Keratinocyte (primary cell): ENCODE results near the gene OTOP2. TPM values are rescaled to one million over a fixed set of nuclear protein-coding genes. Genes with fewer than 3 reads are reported as not detected.

Experiments
- DNase-seq: peaks from one replicate; pipeline ENCODE4 v3.0.0-alpha.2; 2011; ENCODE audit warnings: low read depth, missing footprints, low spot score
- FAIRE-seq: peaks from 2 replicates; lab custom pipeline; 2011; peaks lifted over from hg19 to GRCh38; lab: Jason Lieb, UNC
- H2AFZ ChIP-seq: 2 replicates; pipeline ENCODE4 v1.6.0; 2012; ENCODE audit warnings: low read length, control low read depth, inconsistent platforms; ENCODE audit not compliant: control insufficient read depth
- H3K27ac ChIP-seq: 2 replicates; pipeline ENCODE4 v1.5.1; 2011; ENCODE audit warnings: low read length; ENCODE audit not compliant: control insufficient read depth, insufficient read depth
- H3K27me3 ChIP-seq: 3 replicates; pipeline ENCODE4 v1.6.0; 2011; ENCODE audit warnings: low read length; ENCODE audit not compliant: control insufficient read depth, insufficient read depth; ENCODE audit errors: extremely low read depth
- H3K36me3 ChIP-seq, 2 experiments: 2 replicates in 1 of 2; 3 replicates in 1 of 2; pipeline ENCODE4 v1.5.1; 2011; ENCODE audit warnings: low read length in 2 of 2, mild to moderate bottlenecking in 1 of 2; ENCODE audit not compliant: control insufficient read depth in 2 of 2, insufficient read depth in 2 of 2; ENCODE audit errors: extremely low read depth in 1 of 2
- H3K4me1 ChIP-seq: 3 replicates; pipeline ENCODE4 v1.5.1; 2011; ENCODE audit warnings: low read length; ENCODE audit not compliant: control insufficient read depth, insufficient read depth; ENCODE audit errors: extremely low read depth
- H3K4me2 ChIP-seq: 3 replicates; pipeline ENCODE4 v1.6.0; 2011; ENCODE audit warnings: low read depth, low read length; ENCODE audit not compliant: control insufficient read depth, insufficient read depth; ENCODE audit errors: extremely low read depth
- H3K4me3 ChIP-seq, 3 experiments: fragments of 200-600 bp in 1 of 3; sonication (generic) in 1 of 3; 2 replicates in 2 of 3; 3 replicates in 1 of 3; pipeline ENCODE4 v1.5.1; 2011 to 2016; ENCODE audit warnings: low read length in 3 of 3, mild to moderate bottlenecking in 3 of 3, control low read depth in 2 of 3, inconsistent platforms in 1 of 3, low read depth in 1 of 3, mixed read lengths in 1 of 3, mixed run types in 1 of 3, moderate library complexity in 1 of 3; ENCODE audit not compliant: control insufficient read depth in 2 of 3, insufficient read depth in 2 of 3; ENCODE audit errors: extremely low read depth in 1 of 3
- H3K79me2 ChIP-seq: 2 replicates; pipeline ENCODE4 v1.6.0; 2012; ENCODE audit warnings: low read length; ENCODE audit not compliant: control insufficient read depth, insufficient read depth
- H3K9ac ChIP-seq: 3 replicates; pipeline ENCODE4 v1.6.0; 2011; ENCODE audit warnings: low read length; ENCODE audit not compliant: control insufficient read depth, insufficient read depth; ENCODE audit errors: extremely low read depth
- H3K9me1 ChIP-seq: 3 replicates; pipeline ENCODE4 v1.6.0; 2011; ENCODE audit warnings: low read length; ENCODE audit not compliant: control insufficient read depth, insufficient read depth; ENCODE audit errors: extremely low read depth
- H3K9me3 ChIP-seq: 2 replicates; pipeline ENCODE4 v1.5.1; 2012; ENCODE audit warnings: low read depth, low read length; ENCODE audit not compliant: control insufficient read depth
- H4K20me1 ChIP-seq: 3 replicates; pipeline ENCODE4 v1.6.0; 2011; ENCODE audit warnings: low read length; ENCODE audit not compliant: control insufficient read depth, insufficient read depth; ENCODE audit errors: extremely low read depth
- EZH2 ChIP-seq: IDR thresholded peaks from one replicate; pipeline ENCODE4 v1.6.1; 2012; ENCODE audit warnings: inconsistent platforms, mild to moderate bottlenecking, low read length, moderate library complexity
- dilution Hi-C: fragments of 300-500 bp; cut with MboI; formaldehyde crosslinking; loops from one replicate; pipeline ENCODE4 v1.7.0; 2020; ENCODE audit warnings: low sequenced_read_pairs; ENCODE audit not compliant: extremely low pct_ligation_motif_present
- polyA plus RNA-seq, 5 experiments: library from polyadenylated mRNA; depleted of rRNA in 3 of 5; stranded (reverse) in 3 of 5; stranded (forward) in 1 of 5; unstranded in 1 of 5; fragments of >200 nt; gene quantifications; 1 replicate in 1 of 5; 2 replicates in 3 of 5; 3 replicates in 1 of 5; pipeline versions ENCODE4 v1.2.1 to v1.2.3, GENCODE V29; 2011 to 2012; ENCODE audit warnings: missing spikeins in 2 of 5, low read depth in 1 of 5, low replicate concordance in 1 of 5
- TF ChIP-seq, protein P1 (sequence below), 3 experiments: IDR thresholded peaks in 1 of 3; conservative IDR thresholded peaks in 1 of 3; optimal IDR thresholded peaks in 1 of 3; 2 replicates in 2 of 3; 3 replicates in 1 of 3; pipeline versions ENCODE3 to v1.5.1; 2011; ENCODE audit warnings: low read length in 3 of 3, mild to moderate bottlenecking in 3 of 3, moderate library complexity in 2 of 3, control low read depth in 1 of 3, inconsistent platforms in 1 of 3; ENCODE audit not compliant: insufficient read depth in 2 of 3; ENCODE audit errors: extremely low read depth in 1 of 3

The OTOP2 gene
- polyA plus RNA-seq, 1 donor (not counting 4 experiments of a cell fraction or from before 2014, with no cell fraction given): not detected

DNA sequence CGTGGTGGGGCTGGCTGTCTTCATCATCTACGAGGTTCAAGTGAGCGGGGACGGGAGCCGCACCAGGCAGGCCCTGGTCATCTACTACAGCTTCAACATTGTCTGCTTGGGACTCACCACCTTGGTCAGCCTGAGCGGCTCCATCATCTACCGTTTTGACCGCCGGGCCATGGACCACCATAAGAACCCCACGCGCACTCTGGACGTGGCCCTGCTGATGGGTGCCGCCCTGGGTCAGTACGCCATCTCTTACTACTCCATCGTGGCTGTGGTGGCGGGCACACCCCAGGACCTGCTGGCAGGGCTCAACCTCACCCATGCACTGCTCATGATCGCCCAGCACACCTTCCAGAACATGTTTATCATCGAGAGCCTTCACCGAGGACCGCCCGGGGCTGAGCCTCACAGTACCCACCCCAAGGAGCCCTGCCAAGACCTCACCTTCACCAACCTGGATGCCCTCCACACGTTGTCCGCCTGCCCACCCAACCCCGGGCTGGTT is 6.5 kb downstream of the OTOP2 start:
- Histone ChIP-seq H3K4me3 (no peak overlapping the region), H3K36me3 (no peaks in the 10 kb centered on the region), H4K20me1 (no peaks in the 10 kb centered on the region), H2AFZ (no peak overlapping the region), H3K79me2 (no peaks in the 10 kb centered on the region), H3K4me2 (no peak overlapping the region), H3K4me1 (no peaks in the 10 kb centered on the region), H3K27me3 (peaks cover 36% of the 10 kb centered on the region), H3K9me3 (no peaks in the 10 kb centered on the region), H3K9me1 (no peaks in the 10 kb centered on the region), H3K9ac (no peak overlapping the region), H3K27ac (no peak overlapping the region)
- FAIRE-seq (no peak), DNase-seq (no peak)
- TF ChIP-seq, protein P1, sequence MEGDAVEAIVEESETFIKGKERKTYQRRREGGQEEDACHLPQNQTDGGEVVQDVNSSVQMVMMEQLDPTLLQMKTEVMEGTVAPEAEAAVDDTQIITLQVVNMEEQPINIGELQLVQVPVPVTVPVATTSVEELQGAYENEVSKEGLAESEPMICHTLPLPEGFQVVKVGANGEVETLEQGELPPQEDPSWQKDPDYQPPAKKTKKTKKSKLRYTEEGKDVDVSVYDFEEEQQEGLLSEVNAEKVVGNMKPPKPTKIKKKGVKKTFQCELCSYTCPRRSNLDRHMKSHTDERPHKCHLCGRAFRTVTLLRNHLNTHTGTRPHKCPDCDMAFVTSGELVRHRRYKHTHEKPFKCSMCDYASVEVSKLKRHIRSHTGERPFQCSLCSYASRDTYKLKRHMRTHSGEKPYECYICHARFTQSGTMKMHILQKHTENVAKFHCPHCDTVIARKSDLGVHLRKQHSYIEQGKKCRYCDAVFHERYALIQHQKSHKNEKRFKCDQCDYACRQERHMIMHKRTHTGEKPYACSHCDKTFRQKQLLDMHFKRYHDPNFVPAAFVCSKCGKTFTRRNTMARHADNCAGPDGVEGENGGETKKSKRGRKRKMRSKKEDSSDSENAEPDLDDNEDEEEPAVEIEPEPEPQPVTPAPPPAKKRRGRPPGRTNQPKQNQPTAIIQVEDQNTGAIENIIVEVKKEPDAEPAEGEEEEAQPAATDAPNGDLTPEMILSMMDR (optimal IDR thresholded peaks at IDR 0.05 in 1 of 3, IDR thresholded peaks at IDR 0.05 in 1 of 3, conservative IDR thresholded peaks at IDR 0.05 in 1 of 3; ENCODE audit: extremely low read depth in 1 of 3, insufficient read depth in 2 of 3, low read length in 3 of 3): no peak
- TF ChIP-seq EZH2: no peak
- dilution Hi-C loops: no loop called here

DNA sequence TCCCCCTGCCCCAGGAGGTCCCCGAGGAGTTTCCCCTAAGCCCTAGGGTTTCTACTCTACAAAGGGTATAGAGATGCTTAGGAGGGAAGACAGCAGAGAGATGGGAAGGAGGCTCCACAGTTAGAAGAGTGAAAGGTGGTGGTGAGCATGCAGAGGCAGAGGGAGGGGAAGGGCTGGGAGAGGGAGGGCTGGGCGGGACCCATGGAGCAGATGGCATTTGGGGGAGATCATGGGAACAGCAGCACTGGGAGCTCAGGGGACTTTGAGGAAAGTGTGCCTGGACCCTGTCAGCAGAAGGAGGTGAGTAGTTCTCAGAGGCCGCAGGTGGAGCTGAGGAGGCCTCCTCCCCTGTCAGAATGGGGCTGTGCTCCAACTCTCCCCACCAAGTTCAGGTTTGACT is 11.0 kb downstream of the OTOP2 start:
- no peak overlapping the region for H3K4me3 ChIP-seq
- no peak overlapping the region for H3K27ac ChIP-seq
- FAIRE-seq (no peak), DNase-seq (no peak)
- no peaks in the 10 kb centered on the region for H3K9me3 ChIP-seq
- no peaks in the 10 kb centered on the region for H3K36me3 ChIP-seq
- no peaks in the 10 kb centered on the region for H3K4me1 ChIP-seq
- dilution Hi-C loops: no loop called here
- no peak overlapping the region for H3K4me2 ChIP-seq
- no peak overlapping the region for H2AFZ ChIP-seq
- H4K20me1 ChIP-seq: no peaks in the 10 kb centered on the region
- no peak overlapping the region for H3K9ac ChIP-seq
- TF ChIP-seq, protein P1 (optimal IDR thresholded peaks at IDR 0.05 in 1 of 3, IDR thresholded peaks at IDR 0.05 in 1 of 3, conservative IDR thresholded peaks at IDR 0.05 in 1 of 3; ENCODE audit: extremely low read depth in 1 of 3, insufficient read depth in 2 of 3, low read length in 3 of 3): no peak
- TF ChIP-seq EZH2: no peak
- no peaks in the 10 kb centered on the region for H3K9me1 ChIP-seq
- H3K79me2 ChIP-seq: no peaks in the 10 kb centered on the region
- H3K27me3 ChIP-seq: peaks cover 48% of the 10 kb centered on the region
